Measurements from ENCODE around the gene RAB25.
"Not testable (repeated sequence)": the region's sequence is repeated elsewhere in the genome, so short reads cannot be mapped to it uniquely, and the experiment has no call there.

Gene RAB25

GRCh38 chr1:156060937-156061636, at the start of gene RAB25:
TSS of gene RAB25 (plus strand) at chr1:156061160. CDS start at chr1:156061401, 241 bp downstream.
- DNase-seq (ENCODE audit: low spot score) = peak; percentile 79

GRCh38 chr1:156012051-156012817, 48.7 kb upstream of the RAB25 start:
- DNase-seq (ENCODE audit: low spot score) = no peak

GRCh38 chr1:156014829-156015228, 46.1 kb upstream of the RAB25 start:
- DNase-seq (ENCODE audit: low spot score) = no peak

- no peak for DNase-seq (ENCODE audit: low spot score)
Measured at GRCh38 chr1:156019946-156020292, 41.0 kb upstream of the RAB25 start.

GRCh38 chr1:156020293-156021092, 40.5 kb upstream of the RAB25 start, which contains the start of gene SSR2:
TSS of gene SSR2 (minus strand) at chr1:156020951. CDS start at chr1:156020167, 784 bp downstream.
- peak; percentile 90 for DNase-seq (ENCODE audit: low spot score)

- DNase-seq (ENCODE audit: low spot score) = no peak
Measured at GRCh38 chr1:156021093-156021428, 39.9 kb upstream of the RAB25 start.

- no peak for DNase-seq (ENCODE audit: low spot score)
Measured at GRCh38 chr1:156021954-156022353, 39.0 kb upstream of the RAB25 start.

- DNase-seq (ENCODE audit: low spot score) = no peak
Measured at GRCh38 chr1:156024801-156025200, 36.2 kb upstream of the RAB25 start.

GRCh38 chr1:156025876-156026275, 35.1 kb upstream of the RAB25 start:
- DNase-seq (ENCODE audit: low spot score) = peak; percentile 49

- DNase-seq (ENCODE audit: low spot score) = no peak
Measured at GRCh38 chr1:156026588-156026987, 34.4 kb upstream of the RAB25 start.

- peak; percentile 32 for DNase-seq (ENCODE audit: low spot score)
Measured at GRCh38 chr1:156033011-156033410, 27.9 kb upstream of the RAB25 start.

GRCh38 chr1:156034991-156035390, 26.0 kb upstream of the RAB25 start:
- not testable (repeated sequence) for DNase-seq (ENCODE audit: low spot score)

GRCh38 chr1:156042828-156043227, 18.1 kb upstream of the RAB25 start:
- no peak for DNase-seq (ENCODE audit: low spot score)

GRCh38 chr1:156045076-156045475, 15.9 kb upstream of the RAB25 start:
- no peak for DNase-seq (ENCODE audit: low spot score)

- DNase-seq (ENCODE audit: low spot score) = no peak
Measured at GRCh38 chr1:156048663-156049258, 12.2 kb upstream of the RAB25 start.

- no peak for DNase-seq (ENCODE audit: low spot score)
Measured at GRCh38 chr1:156050376-156050775, 10.6 kb upstream of the RAB25 start.

GRCh38 chr1:156051011-156051725, 9.8 kb upstream of the RAB25 start:
- no peak for DNase-seq (ENCODE audit: low spot score)

GRCh38 chr1:156052862-156053767, 7.8 kb upstream of the RAB25 start:
- DNase-seq (ENCODE audit: low spot score) = peak; percentile 72

- DNase-seq (ENCODE audit: low spot score) = peak; percentile 87
Measured at GRCh38 chr1:156053768-156054499, 7.0 kb upstream of the RAB25 start, which contains the start of gene UBQLN4. TSS of gene UBQLN4 (minus strand) at chr1:156053798. CDS start at chr1:156053701, 97 bp downstream.

Data from kidney tubule cell (primary cell).